ENCODE measurements around the gene CPS1. TPM values are rescaled to one million over a fixed set of nuclear protein-coding genes. Genes with fewer than 3 reads are reported as not detected.

The CPS1 gene
- polyA plus RNA-seq, 1 donor: 0.99 TPM

- no peak for DNase-seq (ENCODE audit: low read depth)
These were observed 125.1 kb downstream of the CPS1 start for GRCh38 chr2:210681491-210681890.

DNA sequence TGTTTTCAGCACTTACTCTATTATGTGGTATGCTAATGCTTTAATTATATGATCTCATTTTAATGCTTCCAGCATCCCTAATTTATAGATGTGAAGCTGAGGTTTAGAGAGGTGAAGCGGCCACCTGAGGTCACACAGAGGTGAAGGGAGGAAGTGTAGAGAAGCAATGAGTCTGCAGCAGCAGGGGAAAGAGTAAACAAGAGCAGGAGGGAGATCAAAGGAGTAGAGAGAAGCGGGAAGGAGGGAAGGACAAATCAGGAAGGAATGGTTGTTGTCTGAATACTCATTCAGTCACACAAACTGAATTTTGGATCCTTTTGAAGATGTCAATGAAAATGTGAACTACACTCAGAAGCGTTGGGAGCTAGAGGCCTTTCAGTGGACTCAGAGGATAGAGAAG, 130.0 kb downstream of the CPS1 start:
- DNase-seq (ENCODE audit: low read depth): no peak

DNA sequence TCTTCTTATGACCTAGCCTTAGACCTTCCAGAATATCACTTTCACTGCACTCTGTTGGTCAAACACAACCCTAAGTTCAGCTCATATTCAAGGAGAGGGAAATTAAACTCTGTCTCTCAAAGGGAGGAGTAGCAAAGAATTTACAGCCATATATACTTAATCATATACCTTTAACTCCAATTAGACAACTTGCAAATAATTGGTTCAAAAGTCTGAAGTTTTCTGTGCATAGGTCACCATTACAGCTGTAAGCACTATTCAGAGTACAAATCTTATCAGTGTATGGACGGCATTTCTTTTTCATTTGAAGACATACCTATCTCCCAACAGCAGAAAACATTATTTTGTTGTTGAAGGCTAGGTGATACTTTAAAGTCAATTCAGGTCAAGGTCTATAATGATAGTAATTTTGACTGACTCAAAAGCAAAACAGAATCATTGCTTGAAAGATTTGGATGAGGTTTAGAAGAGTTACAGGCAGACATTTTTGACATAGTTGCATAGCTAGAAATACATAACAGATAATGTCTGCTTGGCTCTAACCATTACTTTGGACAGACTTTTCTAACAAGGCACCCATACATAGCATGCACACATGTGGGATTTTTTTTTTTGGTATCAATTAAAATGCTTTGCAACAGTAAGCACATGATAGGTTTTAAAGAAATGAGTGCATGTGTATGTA, 131.5 kb downstream of the CPS1 start:
- no peak for DNase-seq (ENCODE audit: low read depth)

DNA sequence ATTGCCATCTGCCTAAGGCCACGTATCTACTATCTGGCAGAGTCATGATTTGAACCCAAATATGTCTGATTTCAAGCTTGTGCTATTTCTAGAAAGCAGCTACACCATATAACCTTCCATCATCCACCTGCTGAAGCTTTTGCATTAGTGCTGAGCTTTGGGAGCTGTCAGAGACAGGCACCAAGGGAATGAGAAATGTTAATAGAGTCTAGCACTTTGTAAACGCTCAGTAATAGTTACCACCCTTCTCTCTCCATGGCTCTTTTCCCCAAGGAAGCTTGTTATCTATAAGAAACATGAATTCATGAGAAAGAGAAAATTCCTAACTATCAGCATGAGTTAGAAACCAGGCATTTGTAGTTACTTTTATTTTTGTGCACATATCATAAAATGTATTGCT, 151.5 kb downstream of the CPS1 start:
- DNase-seq (ENCODE audit: low read depth): no peak

DNA sequence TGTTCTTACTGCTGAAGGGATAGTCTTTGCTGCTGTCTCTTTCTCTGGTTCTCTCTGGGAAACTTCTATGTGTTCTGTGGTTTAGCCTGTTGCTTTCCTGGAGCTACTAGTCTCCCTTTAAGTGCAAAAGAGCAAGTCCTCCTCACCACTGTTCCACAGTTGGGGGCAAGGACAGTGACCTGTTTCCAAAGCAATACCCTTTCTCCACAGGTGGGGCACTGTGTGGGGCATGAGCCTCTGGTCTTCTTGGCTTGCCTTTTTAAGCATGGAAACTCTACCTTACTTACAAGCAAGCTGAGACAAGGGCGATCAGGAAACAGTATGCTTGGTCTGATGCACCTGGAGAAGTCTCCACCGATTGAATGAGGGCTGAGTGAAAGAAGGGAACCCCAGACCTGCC, 156.7 kb downstream of the CPS1 start:
- no peak for DNase-seq (ENCODE audit: low read depth)

- DNase-seq (ENCODE audit: low read depth): no peak
These were observed 159.2 kb downstream of the CPS1 start for GRCh38 chr2:210715560-210716082.

- no peak for DNase-seq (ENCODE audit: low read depth)
These were observed 162.1 kb downstream of the CPS1 start for GRCh38 chr2:210718503-210718902.

DNA sequence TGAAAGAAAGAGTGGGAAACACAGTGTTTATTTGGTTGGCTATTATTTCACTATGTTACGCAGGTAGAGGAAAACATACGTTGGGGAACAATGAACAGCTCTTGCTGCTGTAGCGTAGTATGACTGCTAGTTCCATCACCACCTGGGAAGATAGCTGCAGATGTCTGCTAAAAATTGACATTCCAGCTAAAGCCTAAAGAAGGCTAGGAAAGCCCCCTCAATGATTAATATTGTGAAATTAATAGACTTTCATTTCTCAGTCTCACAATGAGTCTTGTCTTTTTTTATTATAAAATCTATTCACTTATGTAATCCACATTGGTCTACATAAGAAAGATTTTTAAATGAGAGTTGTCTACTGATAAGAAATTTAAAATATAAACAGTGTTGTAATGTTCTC, 165.7 kb downstream of the CPS1 start:
- no peak for DNase-seq (ENCODE audit: low read depth)

DNA sequence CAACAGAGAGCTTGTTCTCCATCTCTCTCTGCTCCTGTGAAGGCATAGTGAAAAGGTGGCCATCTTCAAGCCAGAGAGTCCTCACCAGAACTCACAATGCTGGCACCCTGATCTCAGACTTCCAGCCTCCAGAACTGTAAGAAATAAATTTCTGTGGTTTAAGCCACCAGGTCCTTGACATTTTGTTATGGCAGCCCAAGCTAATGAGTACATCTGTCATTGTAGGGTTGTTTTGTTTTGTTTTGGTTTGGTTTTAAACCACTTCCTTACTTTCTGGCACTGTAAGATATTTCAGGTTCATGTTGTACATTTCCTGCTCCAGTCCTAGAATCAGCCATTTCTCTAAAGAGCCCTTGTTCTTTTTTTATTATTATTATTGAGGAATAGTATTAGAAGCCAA, 171.2 kb downstream of the CPS1 start:
- DNase-seq (ENCODE audit: low read depth): no peak

Other genes with a start within 250 kb of the CPS1 start
- 8,500 TPM for gene MYL1, start 241.4 kb upstream of the CPS1 start, polyA plus RNA-seq (ENCODE audit: insufficient read length)
- 52.4 TPM for gene LANCL1, start 79.8 kb upstream of the CPS1 start, polyA plus RNA-seq (ENCODE audit: insufficient read length)

Data from forelimb muscle (tissue), 1 donor.